Fibroblast of the conjunctiva (primary cell): Measurements from ENCODE around the gene IAH1.
A peak's percentile ranks its signal among the peaks of the same experiment; 100 is the strongest.
"Not testable (repeated sequence)": the region's sequence is repeated elsewhere in the genome, so short reads cannot be mapped to it uniquely, and the experiment has no call there.

Source experiments
- DNase-seq: peaks from one replicate; pipeline ENCODE4 v3.0.0-alpha.2; 2010; ENCODE audit warnings: low read depth

The IAH1 gene

DNA sequence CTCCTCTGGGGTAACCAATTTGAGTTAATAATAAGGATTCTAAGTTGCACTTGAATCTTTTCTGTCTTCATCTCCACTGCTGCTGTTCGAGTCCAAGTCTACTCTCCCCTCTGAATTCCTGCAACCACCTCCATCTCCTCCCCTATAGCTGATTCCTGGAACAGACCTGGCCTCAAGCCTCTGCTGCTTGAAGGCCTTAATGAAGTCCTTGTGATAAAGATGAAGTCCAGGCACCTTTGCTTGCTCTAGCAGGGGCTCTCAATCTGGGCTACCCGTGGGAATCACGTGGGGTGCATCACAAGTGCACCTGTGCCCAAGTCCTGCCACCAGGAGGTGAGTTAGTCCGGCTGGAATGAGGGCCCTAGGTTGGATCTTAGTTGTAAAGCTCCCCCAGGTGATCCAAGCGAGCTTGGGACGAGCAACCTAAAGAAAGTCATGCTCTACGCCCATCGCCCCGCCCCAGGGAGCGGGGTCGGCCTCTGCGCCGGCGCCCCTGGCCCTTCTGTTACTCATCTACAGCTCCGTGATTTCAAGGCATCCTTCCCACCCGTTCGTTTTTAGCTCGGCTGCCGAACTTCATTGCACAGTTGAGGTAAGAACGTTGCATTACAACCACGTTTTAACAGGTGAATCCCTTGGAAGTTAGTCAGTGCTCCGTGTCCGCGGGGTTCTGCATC is 905 bp upstream of the IAH1 start:
- DNase-seq: no peak

GRCh38 chr2:9473985-9474360 is 378 bp upstream of the IAH1 start:
- no peak for DNase-seq

- no peak for DNase-seq
These were observed 3.6 kb downstream of the IAH1 start for GRCh38 chr2:9477914-9478313.

GRCh38 chr2:9478526-9478925 is 4.2 kb downstream of the IAH1 start:
- no peak for DNase-seq

- no peak for DNase-seq
These were observed 5.8 kb downstream of the IAH1 start for GRCh38 chr2:9480157-9480556.

- DNase-seq: no peak
These were observed 8.8 kb downstream of the IAH1 start for GRCh38 chr2:9483107-9483506.

DNA sequence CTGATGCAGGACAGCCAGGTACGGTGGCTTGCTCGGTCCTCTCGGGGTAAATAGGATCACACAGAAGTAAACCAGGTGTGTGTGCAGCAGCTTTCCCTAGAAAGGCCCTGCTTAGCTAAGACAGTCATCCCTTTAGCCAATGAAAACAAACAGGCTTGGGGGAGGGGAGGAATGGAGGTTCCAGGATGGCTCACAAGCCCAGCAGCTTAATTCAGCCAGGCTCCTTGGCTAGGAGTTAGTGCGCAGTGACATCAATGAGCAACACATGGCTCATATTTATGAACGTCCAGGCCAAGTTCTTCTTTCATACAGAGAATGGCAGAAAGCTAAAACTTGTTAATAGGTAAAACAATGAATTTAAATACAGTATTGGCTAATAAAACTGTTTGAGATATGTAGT is 10.2 kb downstream of the IAH1 start:
- peak; percentile 56 for DNase-seq

DNA sequence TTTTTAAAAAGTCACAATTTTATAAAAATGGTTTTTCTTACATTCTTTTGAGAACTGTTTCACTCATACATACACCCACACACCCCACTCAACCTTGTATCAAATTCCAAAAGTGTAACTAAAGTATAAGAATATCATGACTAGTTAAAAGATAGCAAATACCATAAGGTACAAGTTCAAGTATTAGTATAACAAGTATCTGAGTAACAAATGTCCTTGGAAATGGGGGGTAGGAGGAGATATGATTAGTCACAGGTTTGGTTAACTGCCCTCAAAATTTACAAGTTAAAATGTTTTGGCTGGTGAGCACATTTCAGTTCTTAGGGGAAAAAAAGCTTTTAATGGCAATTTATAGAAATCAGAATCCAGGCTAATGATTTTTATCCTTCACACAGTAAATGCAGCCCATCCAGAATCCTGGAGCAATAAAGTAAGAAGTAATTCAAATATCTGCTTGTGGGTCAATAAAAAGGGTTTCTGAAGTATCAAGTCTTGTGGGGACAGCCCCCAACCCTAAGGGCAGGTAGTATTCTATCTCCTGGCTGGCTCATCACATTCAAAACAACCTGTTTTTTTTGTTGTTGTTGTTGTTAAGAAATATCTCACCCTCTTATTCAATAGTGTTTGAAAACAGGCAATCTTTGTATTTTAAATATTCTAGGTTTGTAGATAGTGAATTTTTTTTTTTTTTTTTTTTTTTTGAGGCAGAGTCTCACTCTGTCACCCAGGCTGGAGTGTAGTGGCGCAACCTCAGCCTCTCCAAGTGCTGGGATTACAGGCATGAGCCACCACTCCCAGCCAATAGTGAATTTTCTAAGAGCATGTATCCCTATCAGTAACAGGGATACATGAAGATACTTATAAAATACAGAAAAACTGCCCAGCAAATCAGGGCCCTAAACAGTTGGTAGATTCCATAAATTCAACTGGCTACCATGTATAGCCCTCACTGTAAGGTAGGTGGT is 14.5 kb downstream of the IAH1 start:
- DNase-seq: no peak

DNA sequence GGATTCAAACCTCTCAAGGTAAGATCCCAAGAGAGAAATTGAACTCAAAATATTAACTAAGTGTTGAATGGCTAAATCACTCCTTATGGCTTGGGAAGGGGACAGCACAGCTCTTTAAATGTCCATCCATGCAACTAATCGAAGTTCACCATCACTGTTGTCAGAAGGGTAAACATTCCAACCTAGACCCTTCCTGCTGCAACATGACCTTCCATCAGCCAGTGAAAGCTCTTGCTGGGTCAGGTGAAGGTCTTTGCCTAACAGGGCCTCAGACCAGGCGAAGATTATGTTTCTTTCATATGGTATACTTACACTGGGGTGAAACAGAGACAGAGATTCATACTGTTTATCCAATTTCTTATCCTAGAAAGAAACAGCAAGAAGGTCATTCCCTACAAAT is 16.4 kb downstream of the IAH1 start:
- no peak for DNase-seq

DNA sequence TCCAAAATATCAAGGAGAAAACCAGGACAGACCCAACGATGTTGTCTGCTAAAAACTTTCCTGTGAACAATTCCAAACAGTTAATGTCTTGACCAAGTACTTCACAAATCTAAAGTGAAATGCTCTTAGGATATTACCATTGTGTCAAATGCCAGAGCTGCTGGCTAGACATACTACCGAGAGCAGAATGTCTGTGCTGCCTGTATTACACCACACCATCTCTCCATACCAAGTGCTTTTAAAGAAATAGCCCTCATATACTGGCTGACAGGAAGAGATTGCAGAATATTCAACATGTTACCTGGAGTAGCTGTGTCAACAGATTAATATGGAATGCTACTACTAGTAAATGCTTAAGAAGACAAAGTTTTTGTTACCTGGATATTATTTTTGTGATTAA is 18.6 kb downstream of the IAH1 start:
- DNase-seq: no peak

DNA sequence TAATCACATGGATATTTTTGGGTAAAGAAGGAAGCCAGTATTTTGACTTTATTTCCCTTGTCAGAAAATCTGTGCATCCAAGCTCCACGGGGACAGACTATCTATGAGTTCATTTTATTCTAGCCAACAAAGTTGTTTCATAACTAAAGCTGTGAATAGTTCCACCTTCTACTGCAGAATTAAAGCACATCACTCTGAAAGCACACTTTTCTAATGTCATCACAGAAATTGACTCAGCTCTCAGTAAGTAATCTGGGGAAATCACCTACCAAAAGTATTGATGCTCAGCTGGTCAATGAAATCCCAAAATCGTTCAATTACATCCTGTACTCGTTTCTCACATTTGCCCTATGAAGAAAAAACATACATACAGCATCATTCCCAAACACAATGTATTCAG is 19.1 kb downstream of the IAH1 start:
- DNase-seq: no peak

- no peak for DNase-seq
These were observed 19.7 kb downstream of the IAH1 start for GRCh38 chr2:9494081-9494480.

- DNase-seq: no peak
These were observed 22.7 kb downstream of the IAH1 start for GRCh38 chr2:9497017-9497416.

- DNase-seq: no peak
These were observed 23.9 kb downstream of the IAH1 start for GRCh38 chr2:9498210-9498609.

DNA sequence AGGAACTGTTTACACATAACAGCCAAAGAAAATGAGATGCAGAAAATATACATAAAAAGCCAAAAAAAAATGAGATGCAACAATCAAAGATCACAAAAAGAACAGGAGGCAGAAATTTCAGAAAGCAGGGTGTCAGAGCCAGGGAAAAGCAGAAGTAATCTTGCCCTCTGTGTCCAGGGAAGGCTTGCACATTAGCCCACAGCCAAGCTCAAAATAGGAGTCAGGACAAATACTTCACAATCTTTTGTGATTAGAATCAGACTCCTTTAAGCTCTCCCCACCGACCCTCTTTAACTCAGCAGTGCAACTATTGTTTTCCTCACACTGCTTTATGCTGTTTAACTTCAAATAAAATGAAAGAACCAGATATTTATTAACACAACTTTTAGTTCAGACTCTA is 34.6 kb downstream of the IAH1 start:
- DNase-seq: no peak

DNA sequence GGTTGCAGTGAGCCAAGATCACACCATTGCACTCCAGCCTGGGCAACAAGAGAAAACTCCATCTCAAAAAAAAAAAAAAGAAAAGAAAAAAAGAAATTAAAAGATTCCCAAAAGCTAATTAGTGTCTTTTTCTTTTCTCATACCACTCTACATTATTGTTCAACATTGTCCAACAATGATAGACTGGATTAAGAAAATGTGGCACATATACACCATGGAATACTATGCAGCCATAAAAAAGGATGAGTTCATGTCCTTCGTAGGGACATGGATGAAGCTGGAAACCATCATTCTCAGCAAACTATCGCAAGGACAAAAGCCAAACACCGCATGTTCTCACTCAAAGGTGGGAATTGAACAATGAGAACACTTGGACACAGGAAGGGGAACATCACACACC is 39.6 kb downstream of the IAH1 start:
- not testable (repeated sequence) for DNase-seq

GRCh38 chr2:9517118-9517782 is 42.9 kb downstream of the IAH1 start:
- no peak for DNase-seq

GRCh38 chr2:9518163-9518562 is 43.8 kb downstream of the IAH1 start:
- DNase-seq: no peak

GRCh38 chr2:9518780-9519179 is 44.4 kb downstream of the IAH1 start:
- no peak for DNase-seq

- no peak for DNase-seq
These were observed 44.9 kb downstream of the IAH1 start for GRCh38 chr2:9519250-9519649.

GRCh38 chr2:9524291-9524690 is 49.9 kb downstream of the IAH1 start:
- no peak for DNase-seq

DNA sequence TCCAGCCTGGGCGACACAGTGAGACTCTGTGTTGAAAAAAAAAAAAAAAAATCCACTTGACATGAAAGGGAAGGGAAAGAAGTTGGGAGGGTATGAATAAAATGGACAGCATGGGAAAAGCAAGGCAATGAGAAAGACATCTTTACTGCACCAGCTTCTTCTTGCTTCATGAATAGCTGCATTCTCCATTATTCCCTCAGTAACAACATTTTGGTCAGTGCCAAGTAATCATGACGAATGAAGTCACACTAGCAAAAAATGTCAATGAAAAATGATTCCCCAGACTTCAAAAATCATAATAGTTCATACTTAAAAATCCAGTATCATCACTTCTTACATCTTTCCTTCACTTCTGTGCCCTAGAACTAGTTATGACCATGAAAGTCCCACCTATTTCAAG is 50.9 kb downstream of the IAH1 start:
- no peak for DNase-seq
